ENCODE measurements around the gene PRICKLE4. TPM values are rescaled to one million over a fixed set of nuclear protein-coding genes. Genes with fewer than 3 reads are reported as not detected.
A peak's percentile ranks its signal among the peaks of the same experiment; 100 is the strongest.

Gene PRICKLE4
- total RNA-seq, 4 donors from 2014 or later = 10.4 to 17.9 (median 14.3) TPM

DNA sequence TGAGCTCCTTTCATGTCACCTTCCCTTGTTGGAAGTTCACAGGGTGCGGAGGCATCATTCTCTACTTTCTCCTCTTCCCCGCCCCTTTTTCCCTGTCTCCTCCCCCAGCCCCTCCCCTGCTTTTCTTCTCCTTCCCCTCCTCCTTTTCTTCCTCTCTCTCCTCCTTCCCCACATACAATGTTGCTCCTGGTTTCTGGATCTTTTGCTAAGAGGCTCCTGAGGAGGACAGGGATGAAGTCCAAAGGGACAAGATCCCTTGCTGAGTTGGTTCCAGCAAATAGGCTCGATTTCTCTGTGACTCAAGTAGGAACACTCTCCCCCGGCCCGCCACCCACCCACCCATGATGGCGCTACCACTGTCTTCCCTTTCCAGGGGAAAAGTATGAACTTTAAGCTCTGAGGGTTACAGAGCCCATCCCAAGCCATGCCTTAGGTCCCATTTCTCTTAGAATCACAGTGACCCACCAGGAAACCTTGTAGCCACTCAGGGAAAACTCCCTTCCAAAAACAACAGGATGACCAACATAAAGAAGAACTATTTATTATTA, 44.3 kb upstream of the PRICKLE4 start:
- H3K4me3 ChIP-seq = peak overlapping the region in 1 of 2 donors; percentile 2

DNA sequence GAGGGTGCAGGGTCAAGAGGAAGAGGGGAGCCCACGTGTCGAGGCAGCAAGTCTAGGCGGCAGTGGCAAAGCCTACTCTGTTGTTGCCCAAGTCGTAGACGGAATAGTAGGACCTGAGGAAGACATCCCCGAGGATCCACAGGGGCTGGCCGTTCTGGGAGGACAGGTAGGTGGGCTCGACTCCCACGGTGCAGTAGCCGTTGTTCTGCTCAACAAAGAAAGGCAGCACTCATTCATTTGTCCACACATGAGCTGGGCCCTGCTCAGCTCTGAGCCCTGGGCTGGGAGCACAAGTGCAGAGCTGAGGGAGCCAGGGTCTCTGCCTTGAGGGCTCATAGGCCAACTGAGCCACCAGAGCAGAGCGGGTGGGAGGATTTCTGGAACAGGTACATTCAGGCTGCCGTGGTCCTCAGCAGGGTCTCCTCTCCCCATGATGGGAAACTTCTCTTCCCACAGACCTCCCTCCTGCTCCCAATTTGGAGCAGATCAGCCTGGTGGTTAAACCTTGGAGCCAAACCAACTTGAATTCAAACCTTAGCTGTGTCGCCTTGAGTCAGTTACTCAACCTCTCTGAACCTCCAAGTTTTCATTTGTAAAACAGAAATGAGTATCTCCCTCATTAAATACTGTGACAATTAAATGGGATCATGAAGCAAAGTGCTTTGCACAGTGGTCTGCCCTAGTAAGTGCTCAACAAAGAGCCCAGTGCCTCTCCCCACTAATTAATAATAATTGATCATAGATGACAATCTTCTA, 43.6 kb upstream of the PRICKLE4 start:
- intact Hi-C loops (cut with DNase I; ENCODE audit: low total_unique reads) = no loop called here
- TF ChIP-seq POLR2A (IDR thresholded peaks at IDR 0.05) = no peak
- TF ChIP-seq, protein P1, sequence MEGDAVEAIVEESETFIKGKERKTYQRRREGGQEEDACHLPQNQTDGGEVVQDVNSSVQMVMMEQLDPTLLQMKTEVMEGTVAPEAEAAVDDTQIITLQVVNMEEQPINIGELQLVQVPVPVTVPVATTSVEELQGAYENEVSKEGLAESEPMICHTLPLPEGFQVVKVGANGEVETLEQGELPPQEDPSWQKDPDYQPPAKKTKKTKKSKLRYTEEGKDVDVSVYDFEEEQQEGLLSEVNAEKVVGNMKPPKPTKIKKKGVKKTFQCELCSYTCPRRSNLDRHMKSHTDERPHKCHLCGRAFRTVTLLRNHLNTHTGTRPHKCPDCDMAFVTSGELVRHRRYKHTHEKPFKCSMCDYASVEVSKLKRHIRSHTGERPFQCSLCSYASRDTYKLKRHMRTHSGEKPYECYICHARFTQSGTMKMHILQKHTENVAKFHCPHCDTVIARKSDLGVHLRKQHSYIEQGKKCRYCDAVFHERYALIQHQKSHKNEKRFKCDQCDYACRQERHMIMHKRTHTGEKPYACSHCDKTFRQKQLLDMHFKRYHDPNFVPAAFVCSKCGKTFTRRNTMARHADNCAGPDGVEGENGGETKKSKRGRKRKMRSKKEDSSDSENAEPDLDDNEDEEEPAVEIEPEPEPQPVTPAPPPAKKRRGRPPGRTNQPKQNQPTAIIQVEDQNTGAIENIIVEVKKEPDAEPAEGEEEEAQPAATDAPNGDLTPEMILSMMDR (IDR thresholded peaks at IDR 0.05) = no peak
- H3K36me3 ChIP-seq = no peaks in the 10 kb centered on the region
- H3K27ac ChIP-seq = no peak overlapping the region
- no peaks in the 10 kb centered on the region for H3K27me3 ChIP-seq
- no peak for DNase-seq
- H3K4me1 ChIP-seq = peaks cover 0 to 4% of the 10 kb centered on the region in 2 donors
- no peaks in the 10 kb centered on the region for H3K9me3 ChIP-seq
- no peak overlapping the region for H3K4me3 ChIP-seq

More for the DNA sequence above, 44.3 kb upstream of the PRICKLE4 start:
- TF ChIP-seq POLR2A (IDR thresholded peaks at IDR 0.05) = no peak
- TF ChIP-seq, protein P1 (IDR thresholded peaks at IDR 0.05) = no peak
- peaks cover 0 to 4% of the 10 kb centered on the region in 2 donors for H3K4me1 ChIP-seq
- DNase-seq = no peak
- no peaks in the 10 kb centered on the region for H3K36me3 ChIP-seq
- H3K27me3 ChIP-seq = no peaks in the 10 kb centered on the region
- intact Hi-C loops (cut with DNase I; ENCODE audit: low total_unique reads) = no loop called here
- H3K27ac ChIP-seq = no peak overlapping the region
- H3K9me3 ChIP-seq = no peaks in the 10 kb centered on the region

DNA sequence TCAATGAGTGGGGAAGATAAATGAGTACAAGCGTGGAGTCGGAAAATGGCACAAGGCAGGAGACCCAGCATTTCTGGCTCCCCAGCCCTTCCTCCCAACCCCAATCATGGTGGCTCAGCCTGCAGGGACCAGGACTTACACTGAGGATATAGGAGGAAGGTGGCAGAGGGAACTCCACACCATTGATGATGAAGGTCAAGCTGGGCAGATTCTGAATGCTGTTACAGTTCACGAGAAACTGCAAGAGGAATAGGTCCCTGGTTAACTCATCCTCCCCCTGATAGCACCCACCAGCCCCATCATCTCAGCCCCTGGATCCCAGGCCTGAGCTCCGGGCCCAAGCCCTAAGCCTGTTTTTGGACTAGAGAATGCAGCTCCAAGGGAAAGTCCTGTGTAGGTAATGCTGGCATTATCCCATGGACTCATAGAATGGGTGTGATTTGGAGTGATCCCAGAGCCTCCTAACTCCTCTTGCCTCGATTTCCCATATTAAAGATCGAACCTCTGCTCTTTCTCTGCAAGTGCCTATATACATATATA, 42.9 kb upstream of the PRICKLE4 start:
- TF ChIP-seq POLR2A (IDR thresholded peaks at IDR 0.05) = no peak
- TF ChIP-seq, protein P1 (IDR thresholded peaks at IDR 0.05) = no peak
- no peaks in the 10 kb centered on the region for H3K9me3 ChIP-seq
- no peak overlapping the region for H3K4me3 ChIP-seq
- H3K27me3 ChIP-seq = no peaks in the 10 kb centered on the region
- H3K36me3 ChIP-seq = no peaks in the 10 kb centered on the region
- no peak overlapping the region for H3K27ac ChIP-seq
- peaks cover 0 to 4% of the 10 kb centered on the region in 2 donors for H3K4me1 ChIP-seq
- no peak for DNase-seq
- intact Hi-C loops (cut with DNase I; ENCODE audit: low total_unique reads) = no loop called here

DNA sequence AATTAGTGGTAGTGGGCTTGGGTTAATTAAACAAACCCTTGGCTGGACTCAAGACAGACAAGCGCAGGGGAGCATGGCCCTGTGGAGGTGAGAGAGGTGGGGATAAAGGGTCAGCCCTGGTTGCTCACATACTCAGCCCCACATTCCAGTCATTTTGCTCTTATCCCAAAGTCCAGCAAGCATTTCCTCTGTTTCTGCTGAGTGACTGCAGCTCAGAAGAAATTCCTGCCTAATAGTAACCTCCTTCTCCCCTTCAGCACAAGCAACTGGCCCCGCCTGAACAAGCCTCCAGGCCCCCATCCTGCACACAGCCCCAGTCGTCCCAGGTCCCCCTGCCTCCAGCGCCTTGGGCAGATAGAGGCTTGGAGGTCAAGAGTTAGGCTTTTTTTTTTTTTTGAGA, 41.5 kb upstream of the PRICKLE4 start:
- Histone ChIP-seq H3K4me1 (no peaks in the 10 kb centered on the region), H3K27ac (no peak overlapping the region), H3K4me3 (no peak overlapping the region), H3K9me3 (no peaks in the 10 kb centered on the region), H3K36me3 (no peaks in the 10 kb centered on the region), H3K27me3 (no peaks in the 10 kb centered on the region)
- no peak for DNase-seq
- no peak for TF ChIP-seq POLR2A (IDR thresholded peaks at IDR 0.05)
- TF ChIP-seq, protein P1 (IDR thresholded peaks at IDR 0.05) = no peak
- intact Hi-C loops (cut with DNase I; ENCODE audit: low total_unique reads) = no loop called here
